Endothelial cell (in vitro differentiated cells): ENCODE measurements around the gene VSIG2. TPM values are rescaled to one million over a fixed set of nuclear protein-coding genes. Genes with fewer than 3 reads are reported as not detected.

ENCODE experiments used
- DNase-seq: peaks from one replicate; pipeline ENCODE4 v3.0.0; 2021; ENCODE audit warnings: low spot score
- H3K27ac Mint-ChIP-seq: one replicate; pipeline ENCODE4 v1.8.0; 2021; ENCODE audit warnings: mixed read lengths, inconsistent platforms; ENCODE audit not compliant: unreplicated experiment
- H3K27me3 Mint-ChIP-seq: one replicate; pipeline ENCODE4 v1.8.0; 2021; ENCODE audit warnings: mild to moderate bottlenecking, moderate library complexity, mixed read lengths, inconsistent platforms; ENCODE audit not compliant: unreplicated experiment
- H3K36me3 Mint-ChIP-seq: one replicate; pipeline ENCODE4 v1.8.0; 2021; ENCODE audit warnings: mild to moderate bottlenecking, low read depth, mixed read lengths, inconsistent platforms; ENCODE audit not compliant: unreplicated experiment
- H3K4me1 Mint-ChIP-seq: one replicate; pipeline ENCODE4 v1.8.0; 2021; ENCODE audit warnings: mild to moderate bottlenecking, mixed read lengths, inconsistent platforms; ENCODE audit not compliant: unreplicated experiment
- H3K4me3 Mint-ChIP-seq: one replicate; pipeline ENCODE4 v1.8.0; 2021; ENCODE audit warnings: mild to moderate bottlenecking, mixed read lengths, inconsistent platforms; ENCODE audit not compliant: unreplicated experiment
- H3K9me3 Mint-ChIP-seq: one replicate; pipeline ENCODE4 v1.8.0; 2021; ENCODE audit warnings: mixed read lengths, inconsistent platforms; ENCODE audit not compliant: unreplicated experiment
- total RNA-seq: library from RNA; stranded (reverse); fragmentation: NEBNext Ultra II Directional; extraction: Animal tissue kit (Norgen Biotek cat#: 25700); gene quantifications from one replicate; pipeline ENCODE4 v1.2.1, GENCODE V29; 2021; ENCODE audit not compliant: unreplicated experiment
- TF ChIP-seq, protein P1 (sequence below): fragments of 200-600 bp; sonication (generic); IDR thresholded peaks from one replicate; pipeline ENCODE4 v1.5.0; 2021; ENCODE audit warnings: antibody characterized with exemption; ENCODE audit not compliant: unreplicated experiment

The VSIG2 gene
- total RNA-seq, 1 donor from 2014 or later: 8.6 TPM

DNA sequence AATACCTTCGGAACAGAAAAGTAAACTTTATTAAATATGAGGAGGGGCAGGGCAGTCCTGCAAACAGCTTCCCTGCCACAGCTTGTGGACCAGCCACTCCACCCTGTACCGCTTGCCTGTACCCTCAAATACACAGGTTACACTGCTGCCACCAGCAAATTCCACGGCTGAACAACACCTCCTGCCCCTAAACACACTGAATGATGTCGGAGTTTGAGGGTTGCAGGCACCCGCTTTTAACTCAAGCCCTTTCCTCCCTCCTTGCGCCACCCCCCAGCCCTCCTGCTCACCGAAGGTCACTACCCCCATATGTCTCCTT is 4.0 kb downstream of the VSIG2 start:
- peaks cover 65% of the 10 kb centered on the region for H3K4me1 Mint-ChIP-seq
- H3K9me3 Mint-ChIP-seq: peaks cover 5% of the 10 kb centered on the region
- no peak for DNase-seq
- H3K4me3 Mint-ChIP-seq: peak overlapping the region; percentile 62
- TF ChIP-seq, protein P1, sequence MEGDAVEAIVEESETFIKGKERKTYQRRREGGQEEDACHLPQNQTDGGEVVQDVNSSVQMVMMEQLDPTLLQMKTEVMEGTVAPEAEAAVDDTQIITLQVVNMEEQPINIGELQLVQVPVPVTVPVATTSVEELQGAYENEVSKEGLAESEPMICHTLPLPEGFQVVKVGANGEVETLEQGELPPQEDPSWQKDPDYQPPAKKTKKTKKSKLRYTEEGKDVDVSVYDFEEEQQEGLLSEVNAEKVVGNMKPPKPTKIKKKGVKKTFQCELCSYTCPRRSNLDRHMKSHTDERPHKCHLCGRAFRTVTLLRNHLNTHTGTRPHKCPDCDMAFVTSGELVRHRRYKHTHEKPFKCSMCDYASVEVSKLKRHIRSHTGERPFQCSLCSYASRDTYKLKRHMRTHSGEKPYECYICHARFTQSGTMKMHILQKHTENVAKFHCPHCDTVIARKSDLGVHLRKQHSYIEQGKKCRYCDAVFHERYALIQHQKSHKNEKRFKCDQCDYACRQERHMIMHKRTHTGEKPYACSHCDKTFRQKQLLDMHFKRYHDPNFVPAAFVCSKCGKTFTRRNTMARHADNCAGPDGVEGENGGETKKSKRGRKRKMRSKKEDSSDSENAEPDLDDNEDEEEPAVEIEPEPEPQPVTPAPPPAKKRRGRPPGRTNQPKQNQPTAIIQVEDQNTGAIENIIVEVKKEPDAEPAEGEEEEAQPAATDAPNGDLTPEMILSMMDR: no peak
- peaks cover 39% of the 10 kb centered on the region for H3K27me3 Mint-ChIP-seq
- peak overlapping the region; percentile 94 for H3K27ac Mint-ChIP-seq
- peaks cover 20% of the 10 kb centered on the region for H3K36me3 Mint-ChIP-seq

GRCh38 chr11:124747406-124748099 is 4.5 kb downstream of the VSIG2 start:
- H3K36me3 Mint-ChIP-seq: peaks cover 17% of the 10 kb centered on the region
- TF ChIP-seq, protein P1: no peak
- H3K9me3 Mint-ChIP-seq: peaks cover 5% of the 10 kb centered on the region
- peaks cover 60% of the 10 kb centered on the region for H3K4me1 Mint-ChIP-seq
- H3K4me3 Mint-ChIP-seq: peak overlapping the region; percentile 86
- H3K27ac Mint-ChIP-seq: peak overlapping the region; percentile 94
- peaks cover 36% of the 10 kb centered on the region for H3K27me3 Mint-ChIP-seq
- no peak for DNase-seq

DNA sequence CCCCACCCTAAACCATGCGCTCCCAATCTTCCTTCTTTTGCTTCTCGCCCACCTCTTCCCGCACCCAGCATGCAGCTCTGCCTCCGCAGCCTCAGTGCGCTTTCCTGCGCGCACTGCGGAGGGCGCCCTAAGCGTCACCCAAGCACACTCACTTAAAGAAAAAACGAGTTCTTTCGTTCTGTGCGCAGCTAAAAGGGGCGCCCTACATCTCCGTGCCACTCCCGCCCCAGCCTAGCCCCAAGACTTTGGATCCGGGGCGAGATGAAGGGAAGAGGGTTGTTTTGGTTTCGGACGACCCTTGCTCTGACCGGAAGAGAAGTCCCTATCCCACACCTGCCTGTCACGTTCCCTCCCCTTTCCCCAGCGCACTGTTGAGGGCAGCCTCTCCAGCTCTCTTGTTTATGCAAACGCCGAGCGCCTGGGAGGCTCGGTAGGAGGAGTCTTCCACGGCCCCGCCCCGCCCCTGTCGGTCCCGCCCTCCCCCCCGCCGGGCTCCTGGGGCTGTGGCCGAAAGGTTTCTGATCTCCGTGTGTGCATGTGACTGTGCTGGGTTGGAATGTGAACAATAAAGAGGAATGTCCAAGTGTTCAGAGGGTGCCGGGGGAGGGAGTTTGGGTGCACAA is 5.3 kb downstream of the VSIG2 start:
- peaks cover 5% of the 10 kb centered on the region for H3K9me3 Mint-ChIP-seq
- peaks cover 59% of the 10 kb centered on the region for H3K4me1 Mint-ChIP-seq
- no peak overlapping the region for H3K27ac Mint-ChIP-seq
- TF ChIP-seq, protein P1: no peak
- H3K27me3 Mint-ChIP-seq: peaks cover 35% of the 10 kb centered on the region
- peaks cover 14% of the 10 kb centered on the region for H3K36me3 Mint-ChIP-seq
- DNase-seq: peak; percentile 75
- H3K4me3 Mint-ChIP-seq: peak overlapping the region; percentile 86

GRCh38 chr11:124745835-124746620 is 6.0 kb downstream of the VSIG2 start:
- peaks cover 12% of the 10 kb centered on the region for H3K36me3 Mint-ChIP-seq
- no peak for DNase-seq
- no peak overlapping the region for H3K27ac Mint-ChIP-seq
- H3K27me3 Mint-ChIP-seq: peaks cover 33% of the 10 kb centered on the region
- peaks cover 65% of the 10 kb centered on the region for H3K4me1 Mint-ChIP-seq
- TF ChIP-seq, protein P1: peak; percentile 38
- peak overlapping the region; percentile 86 for H3K4me3 Mint-ChIP-seq
- peaks cover 5% of the 10 kb centered on the region for H3K9me3 Mint-ChIP-seq
